Central memory CD8-positive, alpha-beta T cell (primary cell): ENCODE measurements around the gene PCA3.
"Not testable (repeated sequence)": the region's sequence is repeated elsewhere in the genome, so short reads cannot be mapped to it uniquely, and the experiment has no call there.

Source experiments
- ATAC-seq: fragments of 150-1000 bp; cut with Tn5 transposase; replicated peaks from 2 replicates; pipeline ENCODE4 v1.10.0; 2022; ENCODE audit warnings: mild to moderate bottlenecking, moderate FRiP score, moderate number of reproducible peaks; ENCODE audit not compliant: poor library complexity, severe bottlenecking; ENCODE audit errors: extremely low read depth
- DNase-seq, 2 donors: peaks; one replicate each; pipeline ENCODE4 v3.0.0; 2021; ENCODE audit warnings: low spot score in 2 of 2
- H3K27ac Mint-ChIP-seq: one replicate; pipeline ENCODE4 v1.8.0; 2022; ENCODE audit warnings: low read depth, mild to moderate bottlenecking, moderate library complexity, mixed read lengths
- H3K27me3 Mint-ChIP-seq: one replicate; pipeline ENCODE4 v1.8.0; 2022; ENCODE audit warnings: mixed read lengths
- H3K36me3 Mint-ChIP-seq: one replicate; pipeline ENCODE4 v1.8.0; 2022; ENCODE audit warnings: mild to moderate bottlenecking, moderate library complexity, mixed read lengths; ENCODE audit not compliant: insufficient read depth
- H3K4me1 Mint-ChIP-seq: one replicate; pipeline ENCODE4 v1.8.0; 2022; ENCODE audit warnings: mixed read lengths
- H3K4me3 Mint-ChIP-seq: one replicate; pipeline ENCODE4 v1.8.0; 2022; ENCODE audit warnings: mild to moderate bottlenecking, moderate library complexity, mixed read lengths
- H3K9me3 Mint-ChIP-seq: one replicate; pipeline ENCODE4 v1.8.0; 2022; ENCODE audit warnings: mixed read lengths

The PCA3 gene

DNA sequence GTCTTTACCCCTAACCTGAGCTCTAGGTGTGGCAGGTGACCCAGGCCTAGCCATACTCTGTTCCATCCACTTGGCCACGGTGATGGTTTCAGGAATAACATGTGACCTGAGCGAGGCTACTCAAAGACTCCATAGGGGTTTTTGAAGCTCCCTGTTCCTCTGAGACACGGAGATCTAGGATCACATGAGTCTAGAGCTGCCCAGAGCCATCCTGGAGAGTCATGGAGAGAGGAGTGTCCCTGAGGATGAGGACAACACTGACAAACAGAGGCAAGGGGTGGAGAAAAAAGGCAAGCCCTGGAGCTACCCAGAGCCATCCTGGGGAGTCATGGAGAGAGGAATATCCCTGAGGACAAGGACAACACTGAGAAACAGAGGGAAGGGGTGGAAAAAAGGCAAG lies 29.5 kb upstream of the PCA3 start:
- ATAC-seq (no peak), DNase-seq (no peak)
- Mint-ChIP-seq H3K4me3 (no peak overlapping the region), H3K4me1 (no peaks in the 10 kb centered on the region), H3K27me3 (peaks cover 59% of the 10 kb centered on the region), H3K36me3 (no peaks in the 10 kb centered on the region), H3K27ac (no peak overlapping the region), H3K9me3 (no peaks in the 10 kb centered on the region)

DNA sequence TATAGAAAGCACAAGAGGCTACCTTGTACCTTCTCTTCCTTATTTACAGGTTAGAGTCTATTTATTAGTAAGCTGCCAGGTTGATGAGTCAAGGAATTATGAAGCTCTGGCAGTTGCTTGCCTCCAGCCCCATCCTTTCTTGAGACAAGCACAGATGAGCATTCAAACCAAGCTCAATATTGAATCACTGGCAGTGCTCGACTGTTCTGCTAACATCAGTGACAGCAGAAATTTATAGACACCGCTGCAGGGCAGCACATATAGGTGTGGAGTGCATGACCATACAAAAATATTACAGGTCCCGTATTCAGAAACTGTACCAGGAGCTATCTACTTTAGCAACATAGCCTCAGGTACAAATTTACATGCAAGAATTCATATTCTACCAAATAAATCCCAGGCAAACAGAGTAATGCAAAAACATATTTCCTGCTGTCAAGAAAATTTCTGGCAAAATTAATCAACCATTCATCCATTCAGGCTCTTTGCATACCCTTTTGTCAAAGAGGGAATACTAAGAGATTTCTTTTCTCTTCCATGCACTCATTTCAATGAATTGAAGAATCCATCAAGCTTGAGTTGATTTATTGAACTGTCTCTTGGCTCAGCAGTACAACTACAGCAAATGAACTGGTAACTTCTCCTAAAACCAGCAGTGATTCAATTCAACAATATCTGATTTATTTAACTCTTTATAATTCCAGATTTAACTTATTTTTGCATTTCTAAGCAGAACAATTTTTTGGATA lies 26.9 kb upstream of the PCA3 start:
- Mint-ChIP-seq H3K4me3 (no peak overlapping the region), H3K27me3 (peaks cover 65% of the 10 kb centered on the region), H3K27ac (no peak overlapping the region), H3K36me3 (no peaks in the 10 kb centered on the region), H3K4me1 (no peaks in the 10 kb centered on the region), H3K9me3 (no peaks in the 10 kb centered on the region)
- DNase-seq (no peak), ATAC-seq (no peak)

GRCh38 chr9:76738402-76738801 lies 25.8 kb upstream of the PCA3 start:
- Mint-ChIP-seq H3K9me3 (no peaks in the 10 kb centered on the region), H3K4me1 (no peaks in the 10 kb centered on the region), H3K27ac (no peak overlapping the region), H3K4me3 (no peak overlapping the region), H3K36me3 (no peaks in the 10 kb centered on the region), H3K27me3 (peaks cover 65% of the 10 kb centered on the region)
- ATAC-seq: no peak
- DNase-seq: no peak

GRCh38 chr9:76741524-76741923 lies 22.7 kb upstream of the PCA3 start:
- no peaks in the 10 kb centered on the region for H3K36me3 Mint-ChIP-seq
- no peaks in the 10 kb centered on the region for H3K4me1 Mint-ChIP-seq
- no peak for ATAC-seq

GRCh38 chr9:76742890-76743289 lies 21.3 kb upstream of the PCA3 start:
- H3K27me3 Mint-ChIP-seq: peaks cover 64% of the 10 kb centered on the region
- H3K9me3 Mint-ChIP-seq, DNase-seq, H3K36me3 Mint-ChIP-seq, H3K4me1 Mint-ChIP-seq, H3K4me3 Mint-ChIP-seq, H3K27ac Mint-ChIP-seq, ATAC-seq: not testable (repeated sequence)

More at GRCh38 chr9:76741524-76741923, 22.7 kb upstream of the PCA3 start:
- H3K4me3 Mint-ChIP-seq: no peak overlapping the region
- peaks cover 6% of the 10 kb centered on the region for H3K9me3 Mint-ChIP-seq
- no peak for DNase-seq
- H3K27me3 Mint-ChIP-seq: peaks cover 62% of the 10 kb centered on the region
- H3K27ac Mint-ChIP-seq: no peak overlapping the region

DNA sequence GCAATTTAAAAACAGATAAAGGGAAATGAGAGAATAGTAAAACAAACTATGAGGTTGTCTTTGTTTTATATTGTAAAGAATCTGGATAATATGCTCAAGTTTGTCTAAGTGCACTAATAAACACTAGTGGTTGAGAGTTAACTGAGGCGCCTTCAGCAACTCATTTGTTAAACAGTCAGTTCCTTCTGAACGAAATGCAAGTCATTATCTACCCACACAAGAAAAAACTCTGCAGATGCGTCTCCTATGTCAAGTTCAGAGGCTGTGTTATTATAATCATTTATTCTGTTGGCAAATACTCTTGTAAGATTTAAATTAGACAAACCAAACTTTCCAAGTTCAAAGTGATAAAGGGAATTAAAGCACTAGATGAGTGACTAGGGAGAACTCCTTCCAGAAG lies 20.3 kb upstream of the PCA3 start:
- H3K4me3 Mint-ChIP-seq: no peak overlapping the region
- peaks cover 64% of the 10 kb centered on the region for H3K27me3 Mint-ChIP-seq
- H3K4me1 Mint-ChIP-seq: no peaks in the 10 kb centered on the region

DNA sequence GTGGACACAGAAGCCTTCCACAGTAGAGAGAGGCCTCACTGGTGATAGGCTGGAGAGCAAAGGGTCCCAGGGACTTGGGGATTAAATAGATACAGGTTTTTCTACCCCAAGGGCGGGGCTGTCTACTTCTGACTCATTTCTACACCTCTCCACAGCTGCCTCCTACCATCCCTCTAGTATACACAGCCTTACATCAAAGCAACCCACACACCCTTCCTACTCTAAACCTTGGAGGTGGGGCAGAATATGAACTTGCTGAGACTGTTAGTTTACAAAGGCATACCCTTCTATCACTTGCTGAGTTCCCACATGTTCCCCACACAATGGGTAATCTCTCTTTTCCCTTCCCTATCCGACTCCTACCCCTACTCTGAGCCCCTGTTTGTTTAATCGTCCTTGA lies 19.9 kb upstream of the PCA3 start:
- no peaks in the 10 kb centered on the region for H3K36me3 Mint-ChIP-seq
- DNase-seq (no peak), ATAC-seq (no peak)
- peaks cover 60% of the 10 kb centered on the region for H3K27me3 Mint-ChIP-seq
- no peak overlapping the region for H3K27ac Mint-ChIP-seq
- H3K9me3 Mint-ChIP-seq: peaks cover 6% of the 10 kb centered on the region
- no peak overlapping the region for H3K4me3 Mint-ChIP-seq
- H3K4me1 Mint-ChIP-seq: no peaks in the 10 kb centered on the region

More for the DNA sequence above, 20.3 kb upstream of the PCA3 start:
- ATAC-seq (no peak), DNase-seq (no peak)
- H3K36me3 Mint-ChIP-seq: no peaks in the 10 kb centered on the region
- H3K9me3 Mint-ChIP-seq: peaks cover 6% of the 10 kb centered on the region
- H3K27ac Mint-ChIP-seq: no peak overlapping the region

- Mint-ChIP-seq H3K36me3 (no peaks in the 10 kb centered on the region), H3K27ac (no peak overlapping the region), H3K4me3 (no peak overlapping the region), H3K4me1 (no peaks in the 10 kb centered on the region), H3K9me3 (no peaks in the 10 kb centered on the region), H3K27me3 (peaks cover 22% of the 10 kb centered on the region)
- DNase-seq (no peak), ATAC-seq (no peak)
These were observed 13.2 kb upstream of the PCA3 start for GRCh38 chr9:76751001-76751400.

- Mint-ChIP-seq H3K4me1 (no peaks in the 10 kb centered on the region), H3K4me3 (no peak overlapping the region)
- DNase-seq: no peak
These were observed 8.0 kb upstream of the PCA3 start for GRCh38 chr9:76756268-76756640.

DNA sequence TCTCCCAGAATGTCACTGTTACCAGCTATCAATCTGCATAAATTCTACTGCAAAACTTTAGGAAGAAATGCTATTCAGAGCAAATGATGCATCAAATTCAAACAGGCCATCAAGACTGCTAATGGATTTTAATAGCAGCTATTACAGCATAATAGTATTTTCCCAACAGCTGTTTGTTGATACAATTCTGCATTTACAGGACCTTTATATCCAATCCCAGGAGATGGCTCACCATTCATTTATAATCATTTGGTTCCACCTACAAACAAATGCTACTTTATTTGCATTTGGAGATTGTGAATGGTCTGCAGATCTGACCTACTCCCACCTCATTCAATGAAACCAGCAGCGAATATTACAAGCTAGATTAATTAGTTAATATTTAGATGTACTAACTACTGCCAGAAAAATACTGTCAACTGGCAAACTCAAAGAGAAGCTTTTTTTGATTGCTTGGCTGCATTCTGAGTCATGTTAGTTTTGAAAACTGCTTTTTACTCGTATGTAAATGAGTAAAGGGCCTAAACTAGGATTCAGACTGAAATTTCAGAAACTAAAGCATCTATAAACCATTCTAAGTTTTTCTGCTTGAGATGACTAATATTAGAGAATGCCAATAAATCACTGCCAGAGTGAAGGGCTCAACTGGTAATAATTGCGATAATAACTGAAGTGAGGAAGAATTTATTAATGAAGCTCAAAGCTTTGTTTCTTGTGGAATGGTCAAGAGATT lies 7.1 kb upstream of the PCA3 start:
- H3K4me1 Mint-ChIP-seq: no peaks in the 10 kb centered on the region
- no peak overlapping the region for H3K27ac Mint-ChIP-seq
- no peaks in the 10 kb centered on the region for H3K36me3 Mint-ChIP-seq
- no peaks in the 10 kb centered on the region for H3K9me3 Mint-ChIP-seq
- peaks cover 23% of the 10 kb centered on the region for H3K27me3 Mint-ChIP-seq
- H3K4me3 Mint-ChIP-seq: no peak overlapping the region
- ATAC-seq (no peak), DNase-seq (no peak)

More at GRCh38 chr9:76756268-76756640, 8.0 kb upstream of the PCA3 start:
- Mint-ChIP-seq H3K9me3 (no peaks in the 10 kb centered on the region), H3K27me3 (peaks cover 23% of the 10 kb centered on the region), H3K36me3 (no peaks in the 10 kb centered on the region), H3K27ac (no peak overlapping the region)
- ATAC-seq: no peak

DNA sequence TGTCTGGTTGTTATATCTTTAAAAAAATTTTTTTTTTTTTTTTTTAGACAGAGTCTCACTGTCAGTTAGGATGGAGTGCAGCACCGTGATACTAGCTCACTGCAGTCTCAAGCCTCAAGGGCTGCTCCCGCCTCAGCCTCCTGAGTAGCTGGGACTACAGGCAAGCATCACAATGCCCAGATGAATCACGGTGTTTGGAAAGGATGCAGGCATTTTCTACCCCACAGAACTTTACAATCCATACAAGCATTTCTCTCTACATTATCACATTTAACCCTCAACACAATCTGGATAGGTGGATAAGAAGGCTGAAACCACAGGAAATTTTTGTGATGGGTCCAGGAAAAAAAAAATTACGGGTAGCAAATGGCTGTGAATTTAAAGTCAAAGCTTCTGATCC lies 5.8 kb upstream of the PCA3 start:
- Mint-ChIP-seq H3K4me3 (no peak overlapping the region), H3K27me3 (peaks cover 30% of the 10 kb centered on the region), H3K36me3 (no peaks in the 10 kb centered on the region), H3K9me3 (no peaks in the 10 kb centered on the region), H3K4me1 (no peaks in the 10 kb centered on the region), H3K27ac (no peak overlapping the region)
- ATAC-seq (no peak), DNase-seq (no peak)

DNA sequence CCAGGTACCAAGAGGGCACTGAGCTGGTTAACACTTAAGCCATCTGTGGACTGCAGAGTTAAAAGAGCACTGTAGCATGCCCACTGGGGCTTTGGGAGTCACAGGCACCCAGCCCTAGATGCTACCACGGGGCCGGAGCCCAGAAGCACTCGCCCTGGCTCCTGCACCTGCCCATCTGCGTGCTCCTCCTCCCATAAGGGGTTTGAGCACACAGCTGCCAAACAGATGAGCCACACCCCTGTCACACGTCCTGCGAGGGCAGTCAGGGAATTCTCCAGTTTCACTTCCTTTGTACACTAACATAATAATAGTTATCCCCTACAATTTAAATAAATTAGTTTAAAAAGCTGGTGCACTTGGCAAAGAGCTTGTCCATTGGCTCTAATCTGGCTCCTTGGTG lies 4.5 kb upstream of the PCA3 start:
- Mint-ChIP-seq H3K4me3 (no peak overlapping the region), H3K9me3 (no peaks in the 10 kb centered on the region), H3K27me3 (peaks cover 33% of the 10 kb centered on the region), H3K36me3 (no peaks in the 10 kb centered on the region), H3K27ac (no peak overlapping the region), H3K4me1 (no peaks in the 10 kb centered on the region)
- ATAC-seq (no peak), DNase-seq (no peak)

DNA sequence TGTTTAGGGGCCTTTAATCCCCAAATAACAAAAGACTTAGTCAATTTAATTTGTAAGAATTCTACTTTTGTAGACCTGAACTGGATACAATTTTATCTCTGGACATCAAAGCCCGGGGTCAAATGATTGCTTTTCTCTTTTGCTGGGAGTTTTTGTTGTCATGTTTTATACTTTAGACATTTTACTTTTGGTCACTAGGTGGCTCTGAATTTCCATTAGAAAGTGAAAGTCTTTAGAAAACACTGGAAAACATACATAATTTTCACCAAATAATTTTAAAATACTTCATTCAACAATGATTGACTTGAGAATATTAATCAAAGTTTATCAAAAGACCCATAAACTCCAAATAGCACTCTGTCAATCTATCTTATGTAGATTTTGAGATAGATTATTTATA lies 2.8 kb upstream of the PCA3 start:
- no peaks in the 10 kb centered on the region for H3K9me3 Mint-ChIP-seq
- DNase-seq (no peak), ATAC-seq (no peak)
- no peaks in the 10 kb centered on the region for H3K4me1 Mint-ChIP-seq
- H3K27me3 Mint-ChIP-seq: peaks cover 33% of the 10 kb centered on the region
- H3K27ac Mint-ChIP-seq: no peak overlapping the region
- H3K36me3 Mint-ChIP-seq: no peaks in the 10 kb centered on the region
- no peak overlapping the region for H3K4me3 Mint-ChIP-seq
